Anterior cingulate cortex (tissue), 58 donors: ENCODE data around the gene FAM181B.

ENCODE experiments used
- DNase-seq, 58 donors: peaks; one replicate each; lab custom pipeline; 2025; lab: John Stamatoyannopoulos, UW

The FAM181B gene

DNA sequence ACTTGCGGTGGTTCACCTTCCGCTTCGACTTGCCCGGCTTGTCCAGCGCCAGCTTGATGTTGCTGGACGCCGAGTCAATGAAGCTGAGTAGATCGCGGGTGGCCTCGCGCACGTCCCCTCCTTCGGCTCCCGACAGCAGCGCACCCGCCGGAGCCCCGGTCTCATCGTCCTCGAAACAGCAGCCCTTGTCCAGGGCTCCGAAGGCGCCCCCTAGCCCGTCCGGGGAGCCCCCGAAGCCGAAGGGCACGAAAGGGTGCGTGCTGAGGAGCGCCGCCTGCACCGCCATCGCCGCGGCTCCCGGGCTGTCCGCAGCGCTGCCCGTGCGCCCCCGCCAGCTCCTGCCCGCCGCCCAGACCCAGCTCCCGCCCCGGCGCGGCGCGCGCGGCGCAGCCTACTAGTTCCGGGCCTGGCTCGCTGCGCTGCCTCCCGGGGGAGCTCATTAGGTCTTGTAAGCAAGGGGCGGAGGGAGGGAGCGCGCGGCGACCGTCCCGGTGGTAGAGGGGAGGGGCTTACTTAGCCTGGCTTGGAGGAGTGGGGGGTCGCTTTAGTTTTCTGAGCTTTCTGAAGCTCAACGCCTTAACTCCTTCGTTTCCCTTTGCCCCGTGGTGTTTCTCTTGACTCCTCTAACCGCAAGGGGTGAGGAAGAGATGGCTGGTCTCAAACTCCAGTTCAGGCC is at the start of gene FAM181B:
Gene FAM181B, minus strand, starts transcription at position 421 of the 676 bp plus-strand sequence. Its CDS starts 135 bp downstream, at position 286.
- DNase-seq = peak in 54 of 58 donors; percentile 30 to 88 (median 75)

DNA sequence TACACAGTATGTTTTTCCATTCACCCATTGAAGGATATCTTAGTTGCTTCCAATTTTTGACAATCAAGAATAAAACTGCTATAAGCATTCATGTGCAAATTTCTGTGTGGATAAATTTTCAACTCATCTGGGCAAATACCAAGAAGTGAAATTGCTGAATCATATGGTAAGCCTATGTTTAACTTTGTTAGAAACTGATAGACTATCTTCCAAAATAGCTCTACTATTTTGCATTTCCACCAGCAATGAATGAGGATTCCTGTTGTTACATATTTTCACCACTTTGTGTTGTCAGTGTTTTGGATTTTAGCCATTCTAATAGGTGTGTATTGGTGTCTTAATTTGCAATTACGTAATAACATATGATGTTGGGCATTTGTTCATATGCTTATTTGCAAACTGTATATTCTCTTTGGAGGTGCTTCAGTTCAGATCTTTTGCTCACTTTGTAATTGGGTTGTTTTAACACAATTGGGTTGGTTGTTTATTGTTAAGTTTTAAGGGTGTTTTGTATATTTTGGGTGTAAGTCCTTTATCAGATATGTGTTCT is 49.2 kb upstream of the FAM181B start:
- no peak for DNase-seq

GRCh38 chr11:82778776-82779175 is 45.1 kb upstream of the FAM181B start:
- DNase-seq = no peak

DNA sequence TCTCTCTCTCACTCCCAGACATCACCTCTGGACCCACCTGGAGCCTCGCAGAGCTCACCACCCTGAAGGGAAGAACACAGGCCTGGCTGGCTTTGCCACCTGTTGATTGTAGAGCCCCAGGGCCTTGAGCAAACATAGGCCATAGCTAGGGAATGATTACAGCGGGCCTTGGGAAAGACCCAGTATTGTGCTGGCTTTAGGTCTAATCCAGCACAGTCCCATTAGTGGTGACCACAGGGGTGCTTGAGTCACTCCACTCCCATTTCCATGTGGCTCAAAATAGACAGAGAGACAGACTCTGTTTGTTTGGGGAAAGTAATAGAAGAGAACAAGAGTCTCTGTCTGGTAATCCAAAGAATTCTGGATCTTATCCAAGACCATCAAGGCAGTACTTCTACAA is 42.7 kb upstream of the FAM181B start:
- no peak for DNase-seq

GRCh38 chr11:82775736-82776346 is 42.2 kb upstream of the FAM181B start:
- peak in 6 of 58 donors; percentile 2 to 25 (median 8) for DNase-seq

DNA sequence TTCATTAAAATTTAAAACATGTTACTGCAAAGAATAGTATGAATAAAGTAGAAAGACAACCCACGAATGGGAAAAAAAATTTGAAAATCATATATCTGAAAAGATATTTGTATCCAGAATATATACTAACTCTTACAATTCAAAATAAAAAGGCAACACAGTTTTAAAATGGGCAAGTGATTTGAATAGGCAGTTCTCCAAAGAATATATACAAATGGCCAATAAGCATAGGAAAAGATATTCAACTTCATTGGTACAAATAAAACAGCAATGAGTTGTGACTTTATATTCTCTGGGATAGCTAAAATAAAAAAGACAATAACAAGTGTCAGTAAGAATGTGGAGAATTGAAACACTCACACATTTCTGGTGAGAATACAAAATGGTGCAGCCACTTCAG is 41.6 kb upstream of the FAM181B start:
- no peak for DNase-seq

GRCh38 chr11:82771781-82772180 is 38.1 kb upstream of the FAM181B start:
- no peak for DNase-seq

DNA sequence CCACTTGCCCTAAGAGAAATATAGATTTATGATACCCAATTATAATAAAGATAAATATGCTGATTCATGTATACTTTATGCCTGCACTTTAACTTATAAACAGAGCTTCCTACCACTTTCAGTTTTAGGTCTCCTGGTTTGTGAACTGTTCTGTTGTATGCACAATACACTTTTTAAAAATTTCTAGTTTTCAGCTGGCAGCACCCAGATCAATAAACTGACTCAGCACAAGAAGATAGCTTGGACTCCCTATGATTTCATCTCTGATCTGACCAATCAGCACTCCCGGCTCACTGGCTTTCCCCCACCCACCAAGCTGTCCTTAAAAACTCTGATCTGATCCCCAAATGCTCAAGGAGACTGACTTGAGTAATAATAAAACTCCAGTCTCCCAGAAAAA is 33.5 kb upstream of the FAM181B start:
- no peak for DNase-seq

DNA sequence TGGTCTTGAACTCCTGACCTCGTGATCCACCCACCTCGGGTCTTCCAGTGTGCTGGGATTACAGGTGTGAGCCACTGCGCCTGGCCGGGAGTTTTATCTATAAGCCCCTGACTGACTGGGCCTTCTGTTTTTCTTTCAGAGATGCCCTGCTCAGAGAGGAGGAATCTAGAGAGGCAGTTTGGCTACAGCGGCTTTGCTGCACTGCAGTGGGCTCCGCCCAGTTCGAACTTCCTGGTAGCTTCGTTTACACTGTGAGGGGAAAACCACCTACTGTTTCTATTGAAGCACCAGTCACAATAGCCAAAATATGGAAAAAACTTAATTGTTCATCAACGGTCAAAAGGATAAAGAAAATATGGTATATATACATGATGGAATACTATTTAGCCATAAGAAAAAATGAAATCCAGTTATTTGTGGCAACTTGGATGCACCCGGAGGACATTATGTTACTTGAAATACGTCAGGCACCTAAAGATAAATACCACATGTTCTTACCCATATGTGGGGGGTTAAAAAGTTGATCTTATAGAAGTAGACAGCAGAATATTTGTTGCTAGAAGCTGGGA is 31.9 kb upstream of the FAM181B start:
- no peak for DNase-seq

DNA sequence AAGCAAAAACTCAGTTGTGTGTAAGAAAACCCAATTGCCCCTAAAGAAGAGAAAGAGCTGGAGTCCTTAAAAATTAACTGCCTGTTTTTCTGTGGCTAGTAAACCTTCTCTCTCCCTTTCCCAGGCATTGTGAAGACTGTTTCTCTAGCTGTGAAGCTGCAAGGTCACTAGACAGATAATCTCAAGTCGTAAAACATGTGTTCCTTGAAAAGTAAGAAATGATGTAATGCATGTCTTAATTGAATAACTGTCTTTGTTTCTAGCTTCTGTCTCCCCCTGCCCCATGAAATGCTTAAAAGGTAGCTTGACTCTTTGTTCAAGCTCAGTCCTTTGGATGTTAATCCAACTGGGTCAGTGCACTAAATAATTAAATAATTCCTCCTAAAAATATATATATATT is 29.5 kb upstream of the FAM181B start:
- DNase-seq = no peak

DNA sequence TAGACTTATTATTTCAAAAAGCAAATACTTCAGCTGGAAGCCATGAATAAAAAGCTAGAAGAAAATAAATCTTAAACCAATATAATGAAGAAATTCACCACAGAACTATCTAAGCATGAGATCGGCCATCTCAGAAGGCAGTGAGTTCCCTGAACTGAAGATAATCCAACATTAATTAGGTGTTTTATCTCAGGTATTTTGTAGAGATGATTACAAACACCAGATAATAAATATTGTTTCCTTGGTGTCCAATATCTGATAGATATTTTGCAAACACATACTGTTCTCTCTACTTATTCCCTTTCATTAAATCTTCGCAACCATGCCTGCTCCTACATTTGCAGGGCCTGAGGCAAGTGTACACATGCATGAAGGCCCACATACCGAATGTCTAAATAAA is 26.0 kb upstream of the FAM181B start:
- DNase-seq = no peak

GRCh38 chr11:82757660-82758357 is 24.1 kb upstream of the FAM181B start:
- peak in 2 of 58 donors; percentile 14 to 37 for DNase-seq

GRCh38 chr11:82756765-82757639 is 23.3 kb upstream of the FAM181B start:
- DNase-seq = peak in 45 of 58 donors; percentile 12 to 91 (median 49)

DNA sequence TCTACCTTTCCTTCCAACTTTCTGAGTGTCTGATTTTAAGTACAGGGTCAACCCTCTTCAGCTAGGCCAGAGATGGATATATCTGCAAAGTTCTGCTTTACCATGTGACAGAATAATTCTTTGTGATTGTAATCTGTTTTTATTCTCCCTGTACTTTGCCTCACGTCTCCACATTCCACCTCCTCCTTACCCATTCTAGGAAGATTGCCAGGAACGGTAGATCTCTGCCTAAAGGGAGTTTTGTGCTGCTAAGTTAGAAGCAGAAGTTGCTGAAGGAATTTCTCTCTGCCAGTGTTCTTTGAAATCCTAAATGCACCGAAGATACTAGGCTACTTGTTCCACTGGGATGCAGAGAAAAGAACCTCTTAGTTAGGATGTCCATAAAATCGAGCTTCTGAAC is 20.7 kb upstream of the FAM181B start:
- peak in 2 of 58 donors; percentile 14 to 17 for DNase-seq

GRCh38 chr11:82753921-82754320 is 20.3 kb upstream of the FAM181B start:
- peak in 4 of 58 donors; percentile 12 to 41 (median 33) for DNase-seq

GRCh38 chr11:82752801-82753200 is 19.1 kb upstream of the FAM181B start:
- DNase-seq = no peak

DNA sequence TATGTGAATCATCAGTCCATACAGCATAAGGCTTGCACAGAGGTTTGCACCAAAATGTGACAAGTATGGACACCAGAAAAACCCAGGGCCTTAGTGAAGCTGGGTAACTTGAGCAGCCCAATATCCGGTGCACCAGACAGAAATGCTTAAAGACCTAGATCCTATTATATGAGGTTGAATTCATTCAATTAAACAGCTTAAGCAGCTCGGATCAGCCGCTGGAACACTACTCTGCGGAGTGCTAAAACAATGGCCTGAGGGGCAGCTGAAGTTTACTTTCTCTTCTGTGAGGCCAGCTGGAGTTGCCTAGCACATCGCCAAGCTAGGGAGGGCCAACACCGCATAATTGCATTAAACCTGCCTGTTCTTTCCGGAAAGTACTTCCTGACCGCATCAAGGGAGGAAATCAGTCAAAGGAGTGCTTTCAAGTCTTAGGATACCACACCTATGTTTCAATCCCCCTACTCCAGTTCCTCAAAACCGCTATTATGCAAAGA is 17.0 kb upstream of the FAM181B start:
- DNase-seq = peak in 11 of 58 donors; percentile 1 to 50 (median 9)

- no peak for DNase-seq
Observed at GRCh38 chr11:82747471-82747870, 13.8 kb upstream of the FAM181B start.

DNA sequence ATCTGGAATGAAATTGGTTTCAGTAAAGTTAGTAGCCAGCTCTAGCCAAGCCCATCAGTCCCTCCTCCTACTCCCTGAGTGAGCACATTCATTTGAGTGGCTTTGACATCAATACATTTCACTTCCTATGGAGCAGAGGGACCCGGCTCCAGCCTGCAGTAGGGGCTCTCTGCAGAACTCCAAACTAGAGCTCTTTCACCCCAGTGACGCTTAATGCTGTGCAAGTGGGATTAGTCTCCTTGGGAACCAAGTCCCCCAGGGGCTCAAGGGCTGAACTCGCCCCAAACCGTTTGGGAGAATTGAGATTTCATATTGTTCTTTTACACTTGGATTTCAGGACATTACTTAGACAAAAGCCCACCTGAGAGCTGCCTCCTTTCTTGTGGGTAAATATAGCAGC is 4.4 kb upstream of the FAM181B start:
- no peak for DNase-seq

- no peak for DNase-seq
Observed at GRCh38 chr11:82734120-82734479, 436 bp upstream of the FAM181B start.
